PFSK-1 (cell line): Measurements from ENCODE around the gene NDUFAF2.

Source experiments
- FOXP2 ChIP-seq: optimal IDR thresholded peaks from 2 replicates; pipeline ENCODE3; 2011; ENCODE audit warnings: borderline replicate concordance, control low read depth, inconsistent platforms; ENCODE audit not compliant: insufficient read depth; ENCODE audit errors: extremely low read length, extremely low read depth
- POLR2AphosphoS5 ChIP-seq: IDR thresholded peaks from 2 replicates; pipeline ENCODE4 v1.6.1; 2012; ENCODE audit warnings: low read depth, mild to moderate bottlenecking, control low read depth, low read length, moderate library complexity
- REST ChIP-seq, 2 experiments: IDR thresholded peaks; 2 replicates each; pipeline versions ENCODE4 v1.6.1 to v1.8.0; 2011 to 2012; ENCODE audit warnings: low read depth in 2 of 2, low read length in 2 of 2, control low read depth in 1 of 2, inconsistent platforms in 1 of 2, mild to moderate bottlenecking in 1 of 2, moderate library complexity in 1 of 2; ENCODE audit not compliant: insufficient read depth in 1 of 2
- SIN3A ChIP-seq: IDR thresholded peaks from 2 replicates; pipeline ENCODE4 v1.6.1; 2012; ENCODE audit warnings: mild to moderate bottlenecking, low read length, moderate library complexity, borderline replicate concordance; ENCODE audit not compliant: insufficient read depth
- TAF1 ChIP-seq: IDR thresholded peaks from 2 replicates; pipeline ENCODE4 v1.6.1; 2012; ENCODE audit warnings: low read length, control low read depth, borderline replicate concordance; ENCODE audit not compliant: insufficient read depth

NDUFAF2 gene

GRCh38 chr5:61100437-61100836, 155.4 kb downstream of the NDUFAF2 start:
- TF ChIP-seq POLR2AphosphoS5 (no peak), SIN3A (no peak), REST (IDR thresholded peaks at IDR 0.05; ENCODE audit: insufficient read depth in 1 of 2, low read depth in 2 of 2, low read length in 2 of 2) (no peak), FOXP2 (no peak), TAF1 (no peak)

- TF ChIP-seq TAF1 (no peak), REST (IDR thresholded peaks at IDR 0.05; ENCODE audit: insufficient read depth in 1 of 2, low read depth in 2 of 2, low read length in 2 of 2) (no peak), POLR2AphosphoS5 (no peak), SIN3A (no peak), FOXP2 (no peak)
These were observed 169.4 kb downstream of the NDUFAF2 start for GRCh38 chr5:61114441-61114840.

- TF ChIP-seq TAF1 (no peak), POLR2AphosphoS5 (no peak), SIN3A (no peak), REST (IDR thresholded peaks at IDR 0.05; ENCODE audit: insufficient read depth in 1 of 2, low read depth in 2 of 2, low read length in 2 of 2) (no peak), FOXP2 (no peak)
These were observed 171.0 kb downstream of the NDUFAF2 start for GRCh38 chr5:61115968-61116367.

GRCh38 chr5:61119066-61119465, 174.1 kb downstream of the NDUFAF2 start:
- TF ChIP-seq POLR2AphosphoS5 (no peak), FOXP2 (no peak), REST (IDR thresholded peaks at IDR 0.05; ENCODE audit: insufficient read depth in 1 of 2, low read depth in 2 of 2, low read length in 2 of 2) (no peak), TAF1 (no peak), SIN3A (no peak)

GRCh38 chr5:61120534-61120933, 175.5 kb downstream of the NDUFAF2 start:
- no peak for TF ChIP-seq POLR2AphosphoS5
- no peak for TF ChIP-seq TAF1
- TF ChIP-seq FOXP2 = no peak
- no peak for TF ChIP-seq REST (IDR thresholded peaks at IDR 0.05; ENCODE audit: insufficient read depth in 1 of 2, low read depth in 2 of 2, low read length in 2 of 2)
- TF ChIP-seq SIN3A = no peak
